ENCODE results near the gene TRIP12. TPM values are rescaled to one million over a fixed set of nuclear protein-coding genes. Genes with fewer than 3 reads are reported as not detected.
"Not testable (repeated sequence)": the region's sequence is repeated elsewhere in the genome, so short reads cannot be mapped to it uniquely, and the experiment has no call there.

TRIP12 gene
- total RNA-seq, 1 donor from 2014 or later = 215 TPM

GRCh38 chr2:229780856-229781773 is 140.7 kb downstream of the TRIP12 start:
- DNase-seq (ENCODE audit: extremely low read depth, low read depth, low spot score) = peak; percentile 33

DNA sequence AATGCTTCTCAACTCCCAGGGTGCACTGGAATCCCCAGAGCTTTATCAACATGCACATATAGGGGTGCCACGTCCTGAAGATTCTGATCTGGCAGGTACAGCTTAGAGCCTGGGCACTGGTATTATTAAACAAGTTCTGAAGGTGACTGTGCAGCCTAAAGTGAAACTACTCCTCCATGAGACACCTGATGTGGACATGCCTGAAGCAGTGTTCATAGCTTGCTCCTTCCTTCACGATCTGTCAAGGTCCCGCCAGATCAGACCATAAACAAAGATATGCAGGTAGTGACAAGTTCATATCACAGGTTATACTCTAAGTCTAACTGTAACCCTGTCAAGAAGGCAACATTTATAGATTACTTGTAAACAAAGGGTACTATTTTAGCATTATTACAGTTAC is 142.2 kb downstream of the TRIP12 start:
- no peak for DNase-seq (ENCODE audit: extremely low read depth, low read depth, low spot score)

GRCh38 chr2:229777716-229778115 is 144.1 kb downstream of the TRIP12 start:
- DNase-seq (ENCODE audit: extremely low read depth, low read depth, low spot score) = no peak

GRCh38 chr2:229775614-229776313 is 146.0 kb downstream of the TRIP12 start:
- DNase-seq (ENCODE audit: extremely low read depth, low read depth, low spot score) = no peak

GRCh38 chr2:229774237-229774636 is 147.6 kb downstream of the TRIP12 start:
- DNase-seq (ENCODE audit: extremely low read depth, low read depth, low spot score) = no peak

DNA sequence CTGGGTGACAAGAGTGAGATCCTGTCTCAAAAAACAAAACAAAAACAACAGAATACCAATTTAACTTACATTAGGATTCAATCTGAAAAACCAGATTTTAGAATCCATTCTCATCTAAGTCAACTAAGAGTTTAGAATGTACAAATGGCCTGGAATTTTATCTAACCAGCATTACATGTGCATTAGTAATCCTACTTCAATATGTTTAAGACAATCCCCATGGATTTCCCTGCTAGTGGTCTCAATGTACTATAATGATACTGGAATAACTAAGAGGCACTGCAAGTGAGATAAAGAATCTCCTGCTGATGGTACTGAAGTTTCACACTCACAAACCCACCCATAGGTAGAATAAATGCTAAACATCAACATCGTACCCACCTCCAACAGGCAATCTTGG is 153.6 kb downstream of the TRIP12 start:
- DNase-seq (ENCODE audit: extremely low read depth, low read depth, low spot score) = no peak

DNA sequence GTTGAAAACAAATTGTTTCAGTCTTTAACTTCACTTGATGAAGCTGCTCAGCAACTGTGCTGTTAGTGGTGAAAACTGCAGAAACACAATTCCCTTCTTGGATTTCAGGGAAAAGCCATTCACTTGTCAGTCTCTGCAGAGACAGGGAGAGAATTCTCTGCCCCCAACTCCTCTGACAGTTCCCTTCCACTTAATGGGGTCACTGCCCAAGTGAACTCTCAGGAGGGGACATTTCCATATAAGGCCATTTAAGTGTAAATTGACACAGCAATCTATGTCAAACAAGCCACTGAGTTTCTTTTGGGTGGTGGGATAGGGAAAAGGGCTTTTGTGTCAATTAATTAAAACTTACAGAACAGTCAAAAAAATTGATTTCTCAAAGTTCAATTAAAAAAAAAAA is 156.1 kb downstream of the TRIP12 start:
- DNase-seq (ENCODE audit: extremely low read depth, low read depth, low spot score) = no peak

DNA sequence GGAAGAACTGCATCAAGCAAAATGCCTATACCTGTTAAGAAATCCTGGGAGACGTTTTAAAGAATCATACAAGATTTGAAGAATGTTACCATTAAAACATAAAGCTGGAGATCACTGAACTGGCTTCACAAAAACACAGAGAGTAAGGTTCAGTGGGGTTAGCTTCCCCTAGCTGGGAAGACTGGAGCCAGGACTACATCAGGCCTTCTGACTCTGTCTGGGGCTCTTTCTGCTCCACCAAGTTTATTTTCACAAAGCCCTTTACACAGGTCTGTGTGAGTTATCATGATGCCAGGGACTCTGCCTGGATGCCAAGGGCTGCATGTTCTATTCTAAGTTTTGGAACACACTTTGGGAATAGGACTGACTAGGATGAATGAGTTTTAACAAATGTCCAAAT is 160.1 kb downstream of the TRIP12 start:
- DNase-seq (ENCODE audit: extremely low read depth, low read depth, low spot score) = no peak

GRCh38 chr2:229757462-229757861 is 164.3 kb downstream of the TRIP12 start:
- DNase-seq (ENCODE audit: extremely low read depth, low read depth, low spot score) = not testable (repeated sequence)

- no peak for DNase-seq (ENCODE audit: extremely low read depth, low read depth, low spot score)
These were observed 168.7 kb downstream of the TRIP12 start for GRCh38 chr2:229752970-229753729.

GRCh38 chr2:229749779-229750178 is 172.0 kb downstream of the TRIP12 start:
- DNase-seq (ENCODE audit: extremely low read depth, low read depth, low spot score) = no peak

DNA sequence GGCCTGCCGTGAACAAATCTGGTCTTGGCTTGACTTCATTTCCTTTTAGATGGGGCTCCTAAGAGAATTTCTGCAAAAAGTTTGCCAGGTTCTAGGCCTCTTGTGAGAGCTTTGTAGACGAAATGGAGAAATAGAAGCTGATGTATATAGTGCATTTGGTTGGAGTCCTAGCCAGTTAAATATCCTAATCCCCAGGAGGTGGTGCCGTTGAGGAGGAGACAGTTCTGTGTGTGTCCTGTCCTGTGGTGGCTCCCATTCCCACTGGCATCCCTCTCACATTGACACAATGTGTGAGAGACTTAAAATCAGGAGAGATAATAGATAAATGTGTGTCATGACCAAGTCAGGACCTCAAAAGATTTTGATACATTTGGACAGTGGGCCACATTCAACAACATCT is 172.9 kb downstream of the TRIP12 start:
- no peak for DNase-seq (ENCODE audit: extremely low read depth, low read depth, low spot score)

DNA sequence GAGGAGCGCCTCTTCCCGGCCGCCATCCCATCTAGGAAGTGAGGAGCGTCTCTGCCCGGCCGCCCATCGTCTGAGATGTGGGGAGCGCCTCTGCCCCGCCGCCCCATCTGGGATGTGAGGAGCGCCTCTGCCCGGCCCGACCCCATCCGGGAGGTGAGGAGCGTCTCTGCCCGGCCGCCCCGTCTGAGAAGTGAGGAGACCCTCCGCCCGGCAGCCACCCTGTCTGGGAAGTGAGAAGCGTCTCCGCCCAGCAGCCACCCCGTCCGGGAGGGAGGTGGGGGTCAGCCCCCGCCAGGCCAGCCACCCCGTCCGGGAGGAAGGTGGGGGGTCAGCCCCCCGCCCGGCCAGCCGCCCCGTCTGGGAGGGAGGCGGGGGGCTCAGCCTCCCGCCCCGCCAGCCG is 179.1 kb downstream of the TRIP12 start:
- not testable (repeated sequence) for DNase-seq (ENCODE audit: extremely low read depth, low read depth, low spot score)

DNA sequence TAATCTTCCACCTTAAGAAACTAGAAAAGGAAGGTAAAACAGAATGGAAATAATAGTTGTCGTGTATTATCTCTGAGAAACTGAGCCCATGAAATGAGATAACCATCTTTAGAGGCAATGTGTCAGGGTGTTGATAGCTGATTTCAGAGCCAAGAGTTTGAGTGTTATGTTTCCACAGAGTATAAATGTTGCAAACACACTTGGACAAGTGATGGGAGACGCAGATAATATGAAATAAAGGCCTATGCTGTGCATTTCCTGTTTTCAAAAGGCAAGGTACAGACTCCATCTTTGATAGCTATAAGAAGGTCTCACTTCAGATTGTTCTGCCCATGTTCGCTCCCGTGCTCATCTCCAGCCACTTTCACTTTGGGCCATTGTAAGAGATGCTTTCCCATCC is 181.5 kb downstream of the TRIP12 start:
- DNase-seq (ENCODE audit: extremely low read depth, low read depth, low spot score) = no peak

DNA sequence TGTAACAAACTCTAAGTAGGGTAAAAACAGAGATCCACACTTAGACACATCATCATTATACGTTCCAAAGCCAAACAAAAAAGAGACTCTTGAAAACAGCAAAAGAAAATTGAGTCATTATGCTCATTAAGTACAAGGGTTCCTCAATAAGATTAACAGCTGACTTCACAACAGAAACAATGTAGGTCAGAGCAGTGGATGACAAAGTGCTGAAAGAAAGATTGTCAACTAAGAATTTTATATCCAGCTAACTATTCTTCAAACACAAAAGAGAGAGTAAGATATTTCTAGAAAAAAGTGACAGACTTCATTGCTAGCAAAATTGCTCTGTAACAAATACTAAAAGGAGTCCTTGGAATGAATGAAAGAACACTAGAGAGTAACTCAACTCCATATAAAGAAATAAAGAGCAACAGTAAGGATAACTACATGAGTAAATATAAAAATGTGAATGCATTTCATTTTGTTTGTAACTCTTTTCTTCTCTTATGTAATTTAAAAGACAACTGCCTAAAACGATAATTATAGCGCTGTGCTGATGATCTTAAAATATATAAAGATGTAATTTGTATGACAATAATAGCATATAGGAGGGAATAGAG is 183.7 kb downstream of the TRIP12 start:
- no peak for DNase-seq (ENCODE audit: extremely low read depth, low read depth, low spot score)

DNA sequence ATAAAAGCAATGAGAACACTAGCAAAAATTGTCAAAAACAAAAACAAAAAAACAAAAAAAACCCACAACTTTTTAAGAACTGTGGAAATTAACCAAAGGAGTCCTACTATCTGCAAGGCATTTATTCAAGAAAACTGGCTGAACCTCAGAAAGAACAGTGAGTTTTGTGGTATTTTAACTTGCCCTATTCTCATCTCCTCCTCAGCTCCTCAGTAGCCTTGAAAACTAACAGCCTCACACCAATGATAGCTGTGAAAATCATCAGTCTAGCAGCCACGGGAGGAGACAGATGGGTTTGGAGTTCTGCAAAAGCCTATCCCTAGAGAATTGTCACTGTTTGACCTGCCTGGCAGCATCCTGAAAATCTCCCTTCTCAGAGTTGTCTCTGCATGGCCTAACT is 187.4 kb downstream of the TRIP12 start:
- DNase-seq (ENCODE audit: extremely low read depth, low read depth, low spot score) = no peak

DNA sequence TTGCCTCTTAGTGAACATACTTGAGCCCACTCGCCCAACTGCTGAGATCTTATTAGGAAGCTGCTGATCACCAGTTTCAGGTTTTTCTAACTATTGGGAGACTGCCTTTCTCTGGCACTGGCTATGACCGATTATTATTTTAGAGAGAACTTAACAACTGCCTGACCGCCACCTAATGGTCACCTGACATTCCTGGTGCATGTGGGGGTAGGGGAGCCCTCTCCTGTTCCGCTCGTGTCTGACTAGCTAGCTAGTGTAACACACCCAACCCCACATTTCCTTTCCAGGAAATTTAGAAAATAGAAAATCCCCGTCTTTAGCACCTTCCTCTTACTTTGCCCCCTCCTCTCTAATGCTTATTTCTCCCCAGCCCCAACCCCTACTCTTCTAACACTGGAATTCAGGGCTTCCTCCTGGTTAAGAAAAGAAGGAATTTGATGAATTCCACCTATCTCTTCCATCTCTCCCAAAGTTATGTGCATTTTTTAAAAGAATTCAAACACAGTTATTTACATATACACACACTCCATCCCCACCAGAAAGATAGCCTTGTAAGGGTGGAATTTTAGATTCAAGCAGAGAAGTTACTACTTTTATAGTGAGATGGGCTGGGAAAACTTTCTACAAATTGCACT is 188.1 kb downstream of the TRIP12 start:
- DNase-seq (ENCODE audit: extremely low read depth, low read depth, low spot score) = no peak

- DNase-seq (ENCODE audit: extremely low read depth, low read depth, low spot score) = no peak
These were observed 188.9 kb downstream of the TRIP12 start for GRCh38 chr2:229732897-229733296.

GRCh38 chr2:229731916-229732315 is 189.9 kb downstream of the TRIP12 start:
- no peak for DNase-seq (ENCODE audit: extremely low read depth, low read depth, low spot score)

DNA sequence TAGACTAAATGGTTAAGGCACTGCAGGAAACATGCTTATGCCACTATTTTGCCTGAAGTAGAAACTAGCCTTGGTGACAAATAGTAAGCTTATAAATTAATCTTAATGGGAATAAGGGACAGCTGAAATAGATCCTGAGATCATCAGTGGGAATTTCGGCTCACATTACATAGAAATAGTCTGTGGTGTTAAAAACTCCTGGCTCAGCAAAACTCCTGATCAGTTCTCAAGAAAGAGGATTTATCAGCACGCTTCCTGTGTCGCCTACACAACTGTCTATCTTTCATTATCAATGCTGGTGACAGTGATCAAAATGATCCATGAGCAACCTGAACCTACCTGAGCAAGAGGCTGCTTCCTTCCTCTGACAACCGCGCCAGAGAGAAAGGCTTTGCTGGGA is 190.4 kb downstream of the TRIP12 start:
- no peak for DNase-seq (ENCODE audit: extremely low read depth, low read depth, low spot score)

Data from glomerular endothelial cell (primary cell).